Ovary (tissue), 3 donors: Measurements from ENCODE around the gene RNF41.

Experiments
- CTCF ChIP-seq, 3 donors: fragments of 450-650 bp in 2 of 3; fragments of 200-600 bp in 1 of 3; IDR thresholded peaks; one replicate each; pipeline versions ENCODE4 v1.5.1 to v1.8.0; 2016 to 2022; ENCODE audit warnings: antibody characterized with exemption in 3 of 3, mild to moderate bottlenecking in 1 of 3
- EP300 ChIP-seq: sonication (generic); formaldehyde crosslinking; IDR thresholded peaks from one replicate; pipeline ENCODE4 v1.6.1; 2017; ENCODE audit warnings: antibody characterized with exemption
- POLR2A ChIP-seq: fragments of 450-650 bp; IDR thresholded peaks from one replicate; pipeline ENCODE4 v1.6.1; 2017; ENCODE audit warnings: antibody characterized with exemption, mild to moderate bottlenecking, moderate library complexity
- donor health status: DM: no; HTN: no; CAD: no.

- no peak for TF ChIP-seq CTCF (IDR thresholded peaks at IDR 0.05)
- TF ChIP-seq POLR2A: no peak
- no peak for TF ChIP-seq EP300
Observed at GRCh38 chr12:56154246-56154771, 67.4 kb downstream of the RNF41 start.
